Stomach (tissue), 4 donors: ENCODE measurements around the gene MBD6.

Experiments used
- CTCF ChIP-seq, 7 experiments: fragments of 450-650 bp in 4 of 7; fragments of 200-600 bp in 3 of 7; sonication (generic) in 3 of 7; IDR thresholded peaks; one replicate each; pipeline ENCODE4 v1.5.1; 2016 to 2019; ENCODE audit warnings: antibody characterized with exemption in 7 of 7, control low read depth in 2 of 7, mild to moderate bottlenecking in 1 of 7
- EP300 ChIP-seq: sonication (generic); formaldehyde crosslinking; IDR thresholded peaks from one replicate; pipeline ENCODE4 v1.6.1; 2017; ENCODE audit warnings: antibody characterized with exemption
- POLR2AphosphoS5 ChIP-seq, 3 donors: sonication (generic); formaldehyde crosslinking; IDR thresholded peaks; one replicate each; pipeline ENCODE4 v1.6.1; 2016; ENCODE audit warnings: antibody characterized with exemption in 3 of 3

GRCh38 chr12:57541717-57542116 lies 19.1 kb downstream of the MBD6 start:
- TF ChIP-seq EP300 (no peak), POLR2AphosphoS5 (IDR thresholded peaks at IDR 0.05) (no peak), CTCF (IDR thresholded peaks at IDR 0.05) (no peak)
